Right lobe of liver (tissue), 4 donors: Measurements from ENCODE around the gene NUDT1.
"Not testable (repeated sequence)": the region's sequence is repeated elsewhere in the genome, so short reads cannot be mapped to it uniquely, and the experiment has no call there.

Experiments used
- CTCF ChIP-seq, 4 donors: fragments of 200-600 bp in 3 of 4; fragments of 450-650 bp in 1 of 4; IDR thresholded peaks; one replicate each; pipeline versions ENCODE4 v1.5.1 to v1.8.0; 2016 to 2022; ENCODE audit warnings: antibody characterized with exemption in 4 of 4, mild to moderate bottlenecking in 2 of 4
- POLR2A ChIP-seq: fragments of 450-650 bp; IDR thresholded peaks from one replicate; pipeline ENCODE4 v1.6.1; 2017; ENCODE audit warnings: antibody characterized with exemption, mild to moderate bottlenecking
- donor health status: DM: no; HTN: no; CAD: no.
- donor health status: DM: no; HTN: no; CAD: no.
- donor health status: DM: no; HTN: yes; CAD: no.

GRCh38 chr7:2269089-2269990 is 27.3 kb downstream of the NUDT1 start:
- TF ChIP-seq CTCF (IDR thresholded peaks at IDR 0.05); POLR2A: not testable (repeated sequence)
